H1 (cell line): ENCODE data around the gene ARL3.

ENCODE experiments used
- CTCF ChIP-seq, 3 experiments: IDR thresholded peaks; 1 replicate in 2 of 3; 2 replicates in 1 of 3; pipeline versions ENCODE4 v1.5.1 to v1.6.1; 2011; ENCODE audit warnings: low read length in 3 of 3, mild to moderate bottlenecking in 3 of 3, inconsistent platforms in 2 of 3, low read depth in 1 of 3, moderate library complexity in 1 of 3; ENCODE audit not compliant: insufficient read depth in 1 of 3; ENCODE audit errors: control extremely low read depth in 1 of 3
- E2F6 ChIP-seq: IDR thresholded peaks from 2 replicates; pipeline ENCODE4 v1.6.1; 2012; ENCODE audit warnings: inconsistent platforms
- POLR2AphosphoS5 ChIP-seq: IDR thresholded peaks from 2 replicates; pipeline ENCODE4 v1.6.1; 2011; ENCODE audit warnings: low read depth, low read length
- SIN3A ChIP-seq, 2 experiments: IDR thresholded peaks in 1 of 2; conservative IDR thresholded peaks in 1 of 2; 2 replicates each; pipeline ENCODE4 v1.6.1; 2011 to 2012; ENCODE audit warnings: low read length in 2 of 2, improper control_type of control experiment in 1 of 2, low read depth in 1 of 2, mild to moderate bottlenecking in 1 of 2

GRCh38 chr10:102648889-102649796, 65.1 kb downstream of the ARL3 start:
- no peak for TF ChIP-seq POLR2AphosphoS5
- no peak for TF ChIP-seq CTCF (IDR thresholded peaks at IDR 0.05; ENCODE audit: control extremely low read depth in 1 of 3, insufficient read depth in 1 of 3, low read depth in 1 of 3, low read length in 3 of 3)
- TF ChIP-seq E2F6, result no peak
- TF ChIP-seq SIN3A (conservative IDR thresholded peaks at IDR 0.05 in 1 of 2, IDR thresholded peaks at IDR 0.05 in 1 of 2; ENCODE audit: low read depth in 1 of 2, low read length in 2 of 2), result no peak
